HG02571 (cell line): ENCODE data around the gene TCF23.
"Not testable (repeated sequence)": the region's sequence is repeated elsewhere in the genome, so short reads cannot be mapped to it uniquely, and the experiment has no call there.

Experiments
- ATAC-seq: cut with Tn5 transposase; IDR thresholded peaks from one replicate; pipeline ENCODE4 v1.9.1; 2021; ENCODE audit warnings: mild to moderate bottlenecking, moderate library complexity; ENCODE audit not compliant: unreplicated experiment

The TCF23 gene

GRCh38 chr2:27184115-27184514, 35.3 kb downstream of the TCF23 start:
- ATAC-seq, result no peak

- ATAC-seq, result no peak
Observed at GRCh38 chr2:27185331-27186026, 36.7 kb downstream of the TCF23 start.

DNA sequence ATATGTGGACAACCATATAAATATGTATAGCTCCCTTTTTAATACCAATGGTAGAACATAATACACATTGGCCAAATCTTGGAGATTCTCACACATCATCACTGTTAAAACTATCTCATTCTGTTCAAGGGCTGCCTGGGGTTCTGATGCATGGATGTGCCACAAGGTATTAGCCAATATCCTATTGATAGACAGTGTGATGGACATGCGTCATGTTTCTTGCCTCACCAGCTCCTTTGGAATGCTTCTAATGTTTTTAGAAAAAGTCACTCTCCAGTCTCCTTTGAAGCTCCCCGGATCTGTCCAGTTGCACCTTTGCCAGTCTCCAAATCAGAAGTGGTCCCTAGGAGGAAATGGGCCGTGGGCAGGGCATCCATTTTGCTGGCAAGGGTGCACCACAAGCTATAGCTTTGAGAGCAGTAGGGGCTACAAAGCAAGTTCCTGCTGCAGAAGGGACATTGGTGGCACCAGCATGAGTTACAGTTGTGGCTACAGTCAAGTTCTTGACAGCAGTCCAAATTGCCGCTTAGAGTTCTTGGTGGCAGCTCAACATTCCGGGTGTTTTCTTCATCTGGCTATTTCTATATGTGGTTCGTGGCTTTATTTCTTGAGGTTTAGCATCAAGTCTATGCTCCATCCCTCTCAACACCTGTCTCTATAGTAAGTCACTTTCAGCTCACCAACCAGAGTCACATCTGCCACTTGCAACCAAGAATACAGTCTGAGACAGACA, 38.0 kb downstream of the TCF23 start:
- ATAC-seq, result no peak

GRCh38 chr2:27189989-27190388, 41.2 kb downstream of the TCF23 start:
- ATAC-seq, result no peak

DNA sequence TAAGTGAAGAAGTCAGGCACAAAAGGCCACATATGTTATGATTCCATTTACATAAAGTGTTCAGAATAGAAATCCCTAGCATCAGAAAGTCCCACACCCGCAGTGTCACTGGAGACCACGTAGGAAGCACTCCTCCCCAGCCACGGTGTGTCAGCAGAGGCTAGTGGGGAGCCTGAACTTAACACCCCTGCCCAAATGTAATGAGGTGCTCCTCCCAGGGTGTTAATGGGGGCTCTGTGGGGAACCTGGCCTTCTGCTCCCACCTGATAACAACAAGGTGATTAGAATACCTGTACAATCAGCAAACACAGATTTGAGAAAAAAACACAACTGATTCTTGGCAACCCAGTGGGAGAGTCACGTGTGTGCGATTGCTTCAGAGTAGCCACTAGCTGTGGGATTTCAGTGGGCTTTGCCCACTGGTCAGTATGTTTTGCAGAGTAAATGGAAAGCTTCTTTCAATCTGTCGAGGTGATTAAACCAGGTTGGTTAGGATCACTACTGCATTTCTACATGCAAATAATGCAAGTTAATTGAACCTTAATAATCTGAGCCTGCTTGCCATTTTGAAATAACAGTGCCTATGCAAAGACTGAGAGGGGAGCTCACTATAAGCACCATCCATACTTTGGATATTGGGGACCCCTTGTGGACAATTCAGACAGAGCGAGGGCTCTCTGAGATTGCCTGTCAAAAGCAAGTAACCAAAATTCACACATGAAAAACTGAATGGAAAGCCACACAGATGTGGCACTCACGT, 42.4 kb downstream of the TCF23 start:
- no peak for ATAC-seq

DNA sequence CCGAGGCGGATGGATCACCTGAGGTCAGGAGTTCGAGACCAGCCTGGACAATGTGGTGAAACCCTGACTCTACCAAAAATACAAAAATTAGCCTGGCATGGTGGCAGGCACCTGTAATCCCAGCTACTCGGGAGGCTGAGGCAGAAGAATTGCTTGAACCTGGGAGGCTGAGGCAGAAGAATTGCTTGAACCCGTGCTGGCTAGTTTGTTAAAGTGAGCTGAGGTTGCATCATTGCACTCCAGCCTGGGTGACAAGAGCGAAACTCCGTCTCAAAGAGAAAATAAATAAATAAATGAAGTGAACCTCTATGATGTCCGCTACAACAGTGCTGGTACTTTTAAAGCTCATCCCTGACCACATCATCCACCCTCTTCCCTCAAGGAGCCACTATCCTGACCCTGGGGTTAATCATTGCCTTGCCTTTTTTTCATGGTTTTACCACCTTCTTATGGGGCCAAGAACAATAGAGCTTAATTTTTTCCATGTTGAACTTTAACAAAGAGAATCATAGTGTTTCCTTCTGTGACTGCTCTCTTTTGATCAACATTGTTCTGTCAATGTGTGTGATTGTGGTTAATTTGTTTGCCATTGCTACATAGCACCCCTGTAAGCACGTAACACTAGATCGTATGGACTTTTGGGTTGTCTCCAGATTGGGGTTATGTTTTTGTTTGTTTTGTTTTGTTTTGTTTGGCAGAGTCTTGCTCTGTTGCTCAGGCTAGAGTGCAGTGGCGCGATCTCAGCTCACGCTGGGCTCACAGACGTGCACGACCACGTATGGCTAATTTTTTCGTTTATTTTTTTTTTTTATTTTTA, 45.9 kb downstream of the TCF23 start:
- ATAC-seq, result no peak

- not testable (repeated sequence) for ATAC-seq
Observed at GRCh38 chr2:27195799-27196198, 47.0 kb downstream of the TCF23 start.

GRCh38 chr2:27198068-27198467, 49.3 kb downstream of the TCF23 start:
- ATAC-seq, result not testable (repeated sequence)

DNA sequence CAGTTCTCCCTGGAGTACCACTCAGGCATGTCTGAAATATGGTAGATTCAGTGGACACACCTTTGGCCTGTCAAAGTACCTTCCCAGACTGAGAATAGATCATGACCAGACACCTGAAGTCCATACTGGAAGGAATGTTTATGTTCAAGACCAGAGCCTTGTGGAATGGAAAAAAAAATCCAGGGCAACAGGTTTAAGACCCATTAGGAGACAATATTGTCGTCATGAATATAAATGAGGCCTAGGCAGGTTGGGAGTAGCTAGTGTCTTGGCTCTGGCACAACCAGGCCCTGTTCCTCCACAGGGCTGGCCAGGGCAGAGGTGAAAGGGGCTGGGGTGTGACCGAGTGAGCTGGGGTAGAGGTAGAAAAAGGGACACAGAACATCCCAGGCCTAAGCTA, 49.8 kb downstream of the TCF23 start:
- ATAC-seq, result no peak

- ATAC-seq, result no peak
Observed at GRCh38 chr2:27199241-27199640, 50.4 kb downstream of the TCF23 start.

GRCh38 chr2:27201675-27202074, 52.9 kb downstream of the TCF23 start:
- ATAC-seq, result no peak

- ATAC-seq, result no peak
Observed at GRCh38 chr2:27202854-27203253, 54.0 kb downstream of the TCF23 start.

- no peak for ATAC-seq
Observed at GRCh38 chr2:27203741-27204140, 54.9 kb downstream of the TCF23 start.

GRCh38 chr2:27204566-27204965, 55.8 kb downstream of the TCF23 start:
- ATAC-seq, result no peak

- ATAC-seq, result no peak
Observed at GRCh38 chr2:27205206-27205605, 56.4 kb downstream of the TCF23 start.

DNA sequence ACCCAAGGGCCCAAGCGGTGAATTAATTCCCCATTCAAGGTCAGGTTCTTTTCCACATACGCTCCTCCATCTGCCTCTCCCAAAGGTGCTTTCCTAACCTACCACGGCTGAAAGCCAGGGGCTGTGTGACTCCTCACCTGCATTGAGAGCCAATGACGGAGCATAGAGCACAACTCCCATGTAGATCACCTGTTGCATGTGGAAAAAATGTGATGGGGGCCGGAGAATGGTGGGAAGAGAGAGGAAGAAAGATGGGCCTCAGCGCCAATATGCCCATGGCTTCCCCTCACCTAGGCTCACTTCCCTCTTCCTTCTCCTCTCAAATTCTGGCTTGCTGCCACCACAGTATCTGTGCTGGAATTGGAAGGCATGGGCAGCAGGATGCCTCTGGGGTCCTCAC, 57.5 kb downstream of the TCF23 start:
- ATAC-seq, result no peak
